KBM-7 (cell line): ENCODE measurements around the gene TUFM.

Experiments used
- DNase-seq: peaks from one replicate; pipeline ENCODE4 v3.0.0-alpha.2; 2015
- in situ Hi-C: fragments of 300-500 bp; cut with MboI; formaldehyde crosslinking; loops from 2 replicates; pipeline ENCODE4 v1.14.3; 2020; ENCODE audit warnings: low sequenced_read_pairs, low pct_unique_long_range_greater_than_20kb, mixed read lengths

Gene TUFM

DNA sequence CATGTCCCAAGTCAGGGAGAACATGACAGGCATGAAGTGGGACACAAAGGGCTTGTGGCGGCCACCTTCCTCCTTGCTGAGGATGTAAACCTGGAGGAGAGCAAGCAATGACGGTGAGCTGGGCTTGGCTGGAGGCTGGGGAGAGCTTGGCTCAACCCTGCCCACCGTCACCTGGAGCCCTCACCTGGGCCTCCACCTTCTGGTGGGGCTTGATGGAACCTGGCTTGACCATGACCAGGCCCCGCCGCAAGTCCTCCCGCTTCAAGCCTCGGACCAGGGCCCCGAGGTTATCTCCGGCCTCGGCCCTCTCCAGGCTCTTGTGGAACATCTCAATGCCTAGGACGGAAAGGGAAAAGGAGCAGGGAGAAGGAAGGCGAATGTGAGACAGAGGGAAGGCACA lies 2.4 kb downstream of the TUFM start:
- in situ Hi-C loops: no loop called here
- DNase-seq: no peak

DNA sequence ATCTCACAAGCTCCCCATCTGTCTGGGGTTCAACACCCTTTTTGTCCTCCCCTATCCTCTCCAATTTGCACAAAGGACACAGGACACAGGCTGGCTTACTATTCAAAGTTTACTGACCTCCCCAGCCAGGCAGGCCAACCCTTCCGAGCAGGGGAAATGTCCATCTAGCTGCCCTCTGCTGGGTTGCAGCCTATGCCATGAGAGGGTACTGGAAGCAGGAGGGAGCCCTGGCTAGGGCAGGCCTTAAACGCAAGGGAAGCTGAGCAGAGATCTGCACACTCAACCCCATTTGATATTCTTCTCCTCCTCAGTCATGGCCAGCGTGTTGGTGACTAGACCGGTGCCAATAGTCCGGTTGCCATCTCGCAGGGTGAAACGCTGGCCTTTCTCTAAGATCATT lies 3.5 kb downstream of the TUFM start:
- in situ Hi-C loops: no loop called here

DNA sequence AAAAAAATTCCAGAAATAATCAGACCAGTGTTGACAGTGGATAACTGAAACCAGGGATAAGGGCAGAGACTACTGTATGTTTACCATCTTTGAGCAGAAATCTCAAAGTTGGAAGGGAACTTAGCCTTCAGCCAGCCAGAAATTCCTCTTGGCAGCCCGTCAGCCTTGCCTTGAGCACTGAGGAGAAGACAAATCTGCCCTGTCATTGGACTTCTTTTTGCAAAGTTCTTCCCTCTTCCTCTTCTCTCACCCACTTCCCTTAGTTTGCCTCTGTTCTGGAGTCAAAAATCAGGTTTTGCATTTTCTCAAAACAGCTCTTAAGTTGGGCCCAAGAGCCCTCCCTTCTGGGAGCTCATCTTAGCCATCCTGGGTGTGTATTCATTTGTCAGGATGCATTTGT lies 6.2 kb downstream of the TUFM start:
- no peak for DNase-seq
- in situ Hi-C loops: no loop called here

More for the DNA sequence above, 3.5 kb downstream of the TUFM start:
- DNase-seq: no peak

DNA sequence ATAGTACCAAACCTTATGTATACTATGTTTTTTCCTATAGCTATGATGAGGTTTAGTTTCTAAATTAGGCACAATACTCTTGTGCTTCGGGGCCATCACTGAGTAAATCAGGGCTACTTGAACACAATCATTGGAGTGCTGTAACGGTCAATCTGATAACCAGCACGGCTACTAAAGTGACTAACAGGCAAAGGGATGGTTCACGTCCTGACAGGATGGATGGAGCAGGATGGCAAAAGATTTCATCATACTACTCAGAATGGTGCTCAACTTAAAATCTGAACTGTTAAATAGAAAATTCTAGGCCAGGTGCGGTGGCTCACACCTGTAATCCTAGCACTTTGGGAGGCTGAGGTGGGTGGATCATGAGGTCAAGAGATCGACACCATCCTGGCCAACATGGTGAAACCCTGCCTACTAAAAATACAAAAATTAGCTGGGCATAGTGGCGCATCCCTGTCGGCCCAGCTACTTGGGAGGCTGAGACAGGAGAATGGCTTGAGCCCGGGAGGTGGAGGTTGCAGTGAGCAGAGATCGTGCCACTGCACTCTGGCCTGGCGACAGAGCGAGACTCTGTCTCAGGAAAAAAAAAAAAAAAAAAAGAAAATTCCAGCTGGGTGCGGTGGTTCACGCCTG lies 7.0 kb downstream of the TUFM start:
- DNase-seq: no peak
- in situ Hi-C loops: no loop called here

DNA sequence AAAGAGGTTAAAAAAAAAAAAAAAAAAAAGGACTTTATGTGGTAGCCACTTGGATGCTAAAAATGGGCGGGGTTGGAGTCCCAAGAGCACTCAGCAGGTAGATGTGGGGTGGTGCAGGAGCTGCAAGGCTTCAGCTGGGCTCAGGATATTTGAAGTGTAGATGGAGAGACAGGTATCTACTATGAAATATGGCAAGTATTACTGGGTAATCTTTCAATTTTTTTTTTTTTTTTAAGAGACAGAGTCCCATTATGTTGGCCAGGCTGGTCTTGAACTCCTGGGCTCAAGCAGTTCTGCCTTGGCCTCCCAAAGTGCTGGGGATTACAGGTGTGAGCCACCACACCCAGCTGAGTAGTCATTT lies 7.6 kb downstream of the TUFM start:
- in situ Hi-C loops: no loop called here
- no peak for DNase-seq

DNA sequence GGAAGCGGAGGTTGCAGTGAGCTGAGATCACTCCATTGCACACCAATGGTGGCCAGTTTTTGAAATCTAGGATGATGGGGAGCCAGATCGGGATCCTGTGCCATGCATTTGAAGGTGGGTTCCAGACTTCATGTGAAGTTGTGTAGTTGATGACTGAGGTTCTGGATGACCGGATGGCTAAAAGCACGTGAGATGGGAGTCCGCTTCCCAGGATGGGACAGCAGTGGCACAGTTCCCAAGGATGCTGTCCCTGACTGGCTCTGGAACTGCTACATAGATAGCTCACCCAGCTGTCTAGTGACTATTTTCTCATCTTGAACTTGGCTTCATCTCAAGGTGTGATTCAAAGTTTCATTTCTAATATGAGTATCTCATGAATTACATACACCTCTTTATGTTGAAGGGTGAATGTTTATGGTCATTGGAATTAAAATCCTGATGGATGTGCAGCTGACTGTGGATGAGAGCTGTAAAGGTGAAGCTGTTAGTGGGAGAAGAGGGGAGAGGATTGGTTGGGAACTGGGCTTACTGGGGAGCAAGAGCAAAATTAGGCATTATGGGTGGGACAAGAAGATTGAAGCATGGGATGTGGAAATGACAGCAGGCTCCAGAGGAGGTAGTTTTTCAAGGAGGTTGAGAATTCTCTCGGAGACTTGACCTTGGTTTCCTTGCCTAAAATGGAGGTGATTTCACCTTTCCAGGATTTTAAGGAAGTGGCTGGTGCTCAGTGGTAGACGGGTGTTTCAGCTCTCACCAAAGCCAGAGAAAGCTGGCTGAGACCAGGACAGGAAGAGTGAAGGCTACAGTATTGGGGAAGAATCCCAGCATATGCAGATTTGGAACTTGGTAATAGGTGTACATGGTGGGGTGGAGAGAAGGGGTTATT lies 8.2 kb downstream of the TUFM start:
- in situ Hi-C loops: no loop called here
- no peak for DNase-seq

DNA sequence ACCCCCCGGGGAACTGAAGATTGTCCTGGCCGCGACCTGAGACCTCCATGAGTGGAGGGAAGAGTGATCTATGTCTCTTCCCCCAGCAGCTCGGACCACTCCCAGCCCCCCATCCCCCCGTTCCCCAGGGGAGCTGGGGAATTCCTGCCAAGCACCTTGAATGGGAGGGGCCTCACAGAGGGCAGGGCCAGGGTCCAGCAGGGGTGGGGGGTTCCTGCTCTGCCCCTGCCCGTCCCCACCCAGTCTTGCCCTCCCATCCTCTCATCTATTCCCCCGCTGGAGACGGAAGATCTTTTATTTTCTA lies 9.4 kb downstream of the TUFM start:
- in situ Hi-C loops: no loop called here

DNA sequence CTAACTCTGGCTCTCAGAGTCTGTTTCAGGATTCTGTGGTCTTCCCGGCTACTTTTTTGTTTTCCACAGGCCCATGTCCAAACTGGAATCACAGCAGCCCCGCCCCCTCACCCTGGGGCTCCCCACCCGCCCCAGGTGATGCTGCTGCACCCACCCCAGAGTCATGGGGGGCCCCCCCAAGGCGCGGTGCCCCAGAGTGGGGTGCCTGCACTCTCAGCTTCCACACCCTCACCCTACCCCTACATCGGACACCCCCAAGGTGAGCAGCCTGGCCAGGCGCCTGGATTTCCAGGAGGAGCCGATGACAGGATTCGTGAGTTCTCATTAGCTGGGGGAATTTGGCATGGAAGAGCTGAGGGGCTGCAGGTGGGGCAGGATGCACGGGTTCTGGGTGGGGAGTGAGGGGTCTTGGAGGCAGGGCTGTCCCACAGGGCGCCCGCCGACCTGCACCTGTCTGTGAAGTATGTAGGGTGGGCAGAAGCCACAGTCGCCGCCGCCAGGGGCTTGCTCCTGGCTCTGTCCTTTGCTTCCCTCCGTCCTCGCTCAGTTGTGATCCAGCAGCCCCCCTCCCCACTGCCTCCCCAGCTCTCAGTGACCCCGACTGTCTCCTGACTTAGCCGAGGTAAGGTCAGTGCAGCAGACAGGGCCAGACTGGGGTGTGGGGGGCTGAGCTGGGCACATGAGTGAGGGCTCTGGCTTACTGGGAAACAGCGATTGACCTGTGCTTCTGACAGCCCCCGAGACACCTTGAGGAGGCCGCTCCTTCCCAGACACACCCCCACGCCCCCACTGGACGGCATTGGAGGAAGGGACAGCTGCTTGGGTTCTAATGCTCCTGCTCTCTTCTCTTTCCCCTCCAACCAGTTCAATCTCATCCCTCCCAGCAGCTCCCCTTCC lies 10.0 kb downstream of the TUFM start:
- no peak for DNase-seq
- in situ Hi-C loops: no loop called here

More for the DNA sequence above, 9.4 kb downstream of the TUFM start:
- no peak for DNase-seq

DNA sequence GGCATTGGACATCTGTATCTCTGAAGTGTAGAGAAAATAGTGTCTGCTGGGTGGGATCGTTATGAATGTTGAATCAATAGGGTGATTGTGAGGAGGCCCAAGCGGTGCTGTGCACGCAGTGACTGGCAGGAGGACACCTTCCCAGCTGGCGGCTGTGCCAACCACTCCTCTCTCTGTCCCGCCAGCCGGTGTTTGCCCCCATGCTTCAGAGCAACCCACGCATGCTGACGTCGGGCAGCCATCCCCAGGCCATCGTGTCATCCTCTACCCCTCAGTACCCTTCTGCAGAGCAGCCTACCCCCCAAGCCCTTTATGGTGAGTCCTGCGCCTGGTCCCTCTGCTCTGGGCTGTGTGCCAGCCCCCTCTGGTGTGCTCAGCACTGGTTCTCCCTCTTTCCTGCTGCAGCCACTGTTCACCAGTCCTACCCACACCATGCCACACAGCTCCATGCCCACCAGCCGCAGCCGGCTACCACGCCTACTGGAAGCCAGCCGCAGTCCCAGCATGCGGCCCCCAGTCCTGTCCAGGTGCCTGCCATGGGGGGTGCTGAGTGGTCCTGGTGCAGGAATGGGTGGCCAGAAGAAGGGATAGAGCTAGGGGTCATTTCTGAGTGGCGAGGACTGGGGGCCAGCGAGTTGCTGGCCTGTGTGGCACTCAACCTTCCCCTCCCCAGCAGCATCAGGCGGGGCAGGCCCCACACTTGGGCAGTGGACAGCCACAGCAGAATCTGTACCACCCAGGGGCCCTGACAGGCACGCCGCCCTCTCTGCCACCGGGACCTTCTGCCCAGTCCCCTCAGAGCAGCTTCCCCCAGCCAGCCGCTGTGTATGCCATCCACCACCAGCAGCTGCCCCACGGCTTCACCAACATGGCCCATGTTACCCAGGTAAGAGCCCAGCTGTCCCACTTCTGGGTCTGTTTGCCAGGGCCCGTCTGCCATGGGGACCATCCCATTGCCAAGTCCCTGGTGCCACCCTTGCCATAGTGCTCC lies 11.0 kb downstream of the TUFM start:
- no peak for DNase-seq
- in situ Hi-C loops: no loop called here

DNA sequence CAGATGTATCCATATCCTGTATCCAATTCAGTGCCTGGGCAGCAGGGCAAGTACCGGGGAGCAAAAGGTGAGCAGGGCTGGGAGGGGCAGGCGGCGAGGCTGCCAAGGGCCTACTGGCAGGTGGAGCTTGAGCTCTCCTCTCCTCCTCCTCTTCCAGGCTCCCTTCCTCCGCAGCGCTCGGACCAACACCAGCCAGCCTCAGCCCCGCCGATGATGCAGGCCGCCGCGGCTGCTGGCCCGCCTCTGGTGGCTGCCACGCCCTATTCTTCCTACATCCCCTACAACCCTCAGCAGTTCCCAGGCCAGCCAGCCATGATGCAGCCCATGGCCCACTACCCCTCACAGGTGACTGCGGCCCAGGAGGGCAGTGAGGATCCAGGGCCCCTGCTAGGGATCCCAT lies 11.8 kb downstream of the TUFM start:
- DNase-seq: no peak
- in situ Hi-C loops: no loop called here

DNA sequence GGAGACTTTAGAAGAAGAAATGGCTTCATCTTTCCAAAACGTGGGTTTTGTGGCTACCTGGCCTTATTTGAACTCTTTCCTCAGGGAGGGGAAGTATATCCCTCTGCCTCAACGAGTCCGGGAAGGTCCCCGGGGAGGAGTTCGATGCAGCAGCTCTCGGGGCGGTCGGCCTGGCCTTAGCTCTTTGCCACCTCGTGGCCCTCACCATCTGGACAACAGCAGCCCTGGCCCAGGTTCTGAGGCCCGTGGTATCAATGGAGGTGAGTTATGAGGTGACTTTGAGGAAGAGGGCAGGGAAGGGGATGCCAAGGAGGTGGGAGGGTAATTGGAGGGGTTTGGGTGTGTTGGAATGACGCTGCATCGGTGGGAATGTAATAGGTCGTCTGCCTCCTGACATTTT lies 15.6 kb downstream of the TUFM start:
- no peak for DNase-seq
- in situ Hi-C loops: no loop called here

DNA sequence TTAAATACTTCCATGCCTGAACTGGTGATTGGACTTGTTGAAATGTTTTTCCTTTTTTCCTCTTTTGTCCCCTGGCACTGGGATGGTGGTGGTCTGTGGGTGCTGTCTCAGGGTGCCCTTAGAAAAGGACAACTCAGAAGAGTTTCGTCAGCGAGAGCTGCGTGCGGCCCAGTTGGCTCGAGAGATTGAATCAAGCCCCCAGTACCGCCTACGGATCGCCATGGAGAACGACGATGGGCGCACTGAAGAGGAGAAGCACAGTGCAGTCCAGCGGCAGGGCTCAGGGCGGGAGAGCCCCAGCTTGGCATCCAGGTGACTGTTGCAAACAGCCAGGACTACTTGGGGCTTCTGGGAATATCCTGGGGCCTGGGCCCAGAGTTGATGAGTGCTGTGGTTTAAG lies 16.4 kb downstream of the TUFM start:
- in situ Hi-C loops: no loop called here
- DNase-seq: no peak

DNA sequence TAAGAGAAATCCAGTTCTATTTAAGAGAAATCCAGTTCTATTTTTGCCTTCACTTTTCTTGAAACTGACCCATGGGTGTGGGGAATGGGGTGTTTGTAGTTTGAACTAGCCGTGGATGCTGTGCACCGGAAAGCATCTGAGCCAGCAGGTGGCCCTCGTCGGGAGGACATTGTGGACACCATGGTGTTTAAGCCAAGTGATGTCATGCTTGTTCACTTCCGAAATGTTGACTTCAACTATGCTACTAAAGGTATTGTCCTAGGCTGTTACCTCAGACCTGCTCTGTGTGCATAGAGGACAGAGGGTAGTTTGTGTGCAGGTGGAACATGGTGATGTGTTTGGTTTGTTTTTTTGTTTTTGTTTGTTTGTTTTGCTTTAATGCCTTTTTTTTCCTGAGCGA lies 20.0 kb downstream of the TUFM start:
- DNase-seq: no peak
- in situ Hi-C loops: no loop called here

DNA sequence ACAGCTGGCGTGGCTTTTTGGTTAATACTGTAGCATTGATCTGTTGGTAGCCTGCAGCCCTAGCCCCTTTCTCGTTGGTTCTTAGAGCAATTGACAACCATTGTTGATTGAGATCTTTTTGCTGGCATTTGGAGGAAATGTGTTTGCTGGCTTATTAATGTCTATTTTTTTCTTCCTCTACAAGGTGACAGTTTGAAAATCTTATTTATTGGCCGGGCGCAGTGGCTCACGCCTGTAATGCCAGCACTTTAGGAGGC lies 21.5 kb downstream of the TUFM start:
- no peak for DNase-seq
- in situ Hi-C loops: no loop called here

DNA sequence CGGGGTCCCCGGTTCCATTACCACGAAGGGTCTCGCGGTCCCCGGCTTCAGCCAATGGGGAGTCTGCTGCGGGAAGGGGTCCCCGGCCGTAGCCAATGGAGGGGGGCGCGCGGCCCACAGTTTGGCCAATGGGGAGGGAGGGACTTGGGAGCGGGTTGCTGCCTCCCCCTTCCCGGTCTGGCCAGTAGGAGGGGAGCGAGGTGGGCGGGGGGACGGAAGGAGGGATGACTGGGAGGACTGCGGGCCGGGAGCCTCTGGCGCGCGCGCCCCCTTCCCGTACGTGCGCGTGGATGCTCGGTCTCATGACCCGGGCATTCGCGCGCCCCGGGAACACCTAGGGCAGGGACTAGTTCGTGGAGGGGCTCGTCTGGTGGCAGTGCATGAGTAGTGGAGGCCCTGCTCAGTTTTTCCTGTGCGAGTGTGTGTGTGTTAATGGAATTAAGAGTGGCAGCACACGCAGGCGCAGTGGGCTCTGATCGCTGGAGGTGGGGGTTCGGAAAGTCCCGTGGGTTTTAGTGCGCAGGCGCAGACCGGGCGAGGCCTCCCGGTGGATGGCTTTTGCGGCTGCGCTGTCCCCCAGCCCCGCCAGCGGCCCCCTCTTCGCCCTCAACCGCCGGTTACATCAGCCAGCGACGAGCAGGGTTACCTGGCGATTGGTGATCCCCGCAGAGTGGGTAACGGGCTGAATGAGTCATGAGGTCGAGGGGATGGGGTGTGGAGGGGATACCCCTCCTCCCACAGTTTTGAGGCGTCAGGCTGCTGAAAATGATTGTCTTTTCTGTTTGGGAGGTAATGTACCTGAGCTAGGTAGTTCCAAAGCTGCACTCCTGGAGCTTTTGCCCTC lies 22.1 kb downstream of the TUFM start:
- in situ Hi-C loops: no loop called here
- peak; percentile 97 for DNase-seq

DNA sequence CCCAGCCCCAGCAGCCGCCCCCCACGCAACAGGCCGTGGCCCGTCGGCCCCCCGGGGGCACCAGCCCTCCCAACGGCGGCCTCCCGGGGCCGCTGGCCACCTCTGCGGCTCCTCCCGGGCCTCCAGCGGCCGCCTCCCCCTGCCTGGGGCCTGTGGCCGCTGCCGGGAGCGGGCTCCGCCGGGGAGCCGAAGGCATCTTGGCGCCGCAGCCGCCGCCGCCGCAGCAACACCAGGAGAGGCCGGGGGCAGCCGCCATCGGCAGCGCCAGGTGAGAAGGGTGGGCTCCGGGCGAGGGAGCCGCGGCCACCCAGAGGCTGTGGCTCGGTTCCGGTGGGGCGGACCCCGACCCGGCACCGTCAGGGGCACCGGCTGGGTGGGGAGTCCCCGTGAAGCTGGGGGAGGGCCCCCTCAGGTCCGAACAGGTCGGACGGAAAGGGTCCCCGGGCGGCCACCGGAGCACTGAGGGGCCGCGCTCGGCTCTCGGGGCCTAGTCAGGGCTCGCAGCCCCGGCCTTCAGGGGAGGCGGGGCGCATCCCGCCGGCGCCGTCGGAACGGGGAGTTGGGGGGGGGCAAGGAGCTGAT lies 22.8 kb downstream of the TUFM start:
- in situ Hi-C loops: no loop called here
- no peak for DNase-seq

DNA sequence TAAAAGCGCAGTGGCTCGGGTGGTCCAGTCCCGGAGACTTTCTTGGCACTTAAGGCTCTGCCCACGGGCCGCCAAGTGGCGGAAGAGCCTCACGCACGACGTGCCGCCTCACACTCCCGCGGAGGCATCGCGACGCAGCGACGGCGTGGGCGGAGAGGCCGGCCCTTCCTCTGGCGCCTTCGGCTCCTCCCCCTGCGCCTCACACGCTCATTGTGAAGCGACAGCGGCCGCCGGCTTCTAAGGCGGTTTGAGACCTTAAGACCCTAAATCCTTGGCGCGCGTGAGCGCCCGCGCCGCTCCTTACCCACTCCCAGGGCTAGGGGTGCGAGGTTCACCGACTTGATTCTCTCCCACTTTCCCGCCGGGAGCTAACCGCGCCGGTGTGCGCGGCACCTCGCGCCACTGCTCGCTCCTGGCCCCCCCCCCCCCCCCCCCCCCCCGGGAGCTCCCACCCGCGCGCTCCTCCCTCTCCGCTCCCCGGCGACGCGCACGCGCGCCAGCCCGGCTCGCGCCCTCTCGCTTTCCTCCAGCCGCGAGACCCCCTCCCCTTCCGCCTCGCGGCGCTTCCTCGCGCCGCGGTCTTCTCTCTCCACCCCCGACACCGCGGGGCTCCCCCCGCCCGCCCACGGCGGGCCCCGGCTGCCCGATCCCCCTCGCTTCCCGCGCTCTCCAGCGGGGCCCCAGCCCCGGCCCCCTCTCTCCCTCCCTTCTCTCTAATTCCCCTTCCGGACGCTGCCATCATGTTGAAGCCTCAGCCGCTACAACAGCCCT lies 23.4 kb downstream of the TUFM start, which contains the start of gene ATXN2L:
TSS of gene ATXN2L (plus strand) at position 480 of the 771 bp plus-strand sequence. CDS start at position 741, 261 bp downstream.
- in situ Hi-C loops: no loop called here
- peak; percentile 94 for DNase-seq
